Measurements from ENCODE around the gene ESPNL. TPM values are rescaled to one million over a fixed set of nuclear protein-coding genes. Genes with fewer than 3 reads are reported as not detected.

ESPNL gene
- total RNA-seq, 1 experiment from 2014 or later, result 1.1 TPM

GRCh38 chr2:238093181-238094140, 6.7 kb upstream of the ESPNL start:
- Mint-ChIP-seq H3K36me3 (peaks cover 18% of the 10 kb centered on the region), H3K27ac (peak overlapping the region; percentile 65; the same call in 1 of the 2 replicates), H3K4me1 (peaks cover 41% of the 10 kb centered on the region), H3K27me3 (ENCODE audit: low read depth) (no peaks in the 10 kb centered on the region), H3K9me3 (no peaks in the 10 kb centered on the region), H3K4me3 (no peak overlapping the region)
- DNase-seq (ENCODE audit: low spot score), result no peak
- ChIA-PET POLR2A (no interaction called here), CTCF (no interaction called here)
- ATAC-seq, result peak; percentile 2; the same call in 1 of the 2 replicates
- TF ChIP-seq ZBTB21 (CRISPR knock-in tag; IDR thresholded peaks at IDR 0.05; ENCODE audit: borderline replicate concordance) (no peak), FOXP1 (CRISPR knock-in tag; IDR thresholded peaks at IDR 0.05; ENCODE audit: borderline replicate concordance) (peak; percentile 25; the same call in 1 of the 2 replicates), MAX (CRISPR knock-in tag; IDR thresholded peaks at IDR 0.05) (peak; percentile 61; the same call in 1 of the 2 replicates)

- Mint-ChIP-seq H3K27me3 (ENCODE audit: low read depth) (no peaks in the 10 kb centered on the region), H3K4me1 (peaks cover 47% of the 10 kb centered on the region), H3K27ac (peak overlapping the region; percentile 53; the same call in 1 of the 2 replicates), H3K9me3 (no peaks in the 10 kb centered on the region), H3K36me3 (peaks cover 18% of the 10 kb centered on the region), H3K4me3 (no peak overlapping the region)
- ChIA-PET POLR2A (no interaction called here), CTCF (no interaction called here)
- no peak for DNase-seq (ENCODE audit: low spot score)
- ATAC-seq, result no peak
- TF ChIP-seq STAT6 (CRISPR knock-in tag; conservative IDR thresholded peaks at IDR 0.05; ENCODE audit: low read depth) (no peak), USF2 (CRISPR knock-in tag; IDR thresholded peaks at IDR 0.05) (no peak), USF1 (CRISPR knock-in tag; IDR thresholded peaks at IDR 0.05) (no peak), IRF1 (CRISPR knock-in tag; IDR thresholded peaks at IDR 0.05) (no peak), ZNF281 (CRISPR knock-in tag; IDR thresholded peaks at IDR 0.05) (no peak), NFYB (CRISPR knock-in tag; conservative IDR thresholded peaks at IDR 0.05; ENCODE audit: low read depth) (no peak), NFATC4 (CRISPR knock-in tag; IDR thresholded peaks at IDR 0.05) (no peak), SMAD4 (CRISPR knock-in tag; IDR thresholded peaks at IDR 0.05) (no peak), SP1 (CRISPR knock-in tag; conservative IDR thresholded peaks at IDR 0.05) (no peak), GRHL2 (CRISPR knock-in tag; IDR thresholded peaks at IDR 0.05; ENCODE audit: insufficient replicate concordance, severe bottlenecking) (no peak), ATF2 (CRISPR knock-in tag; IDR thresholded peaks at IDR 0.05; ENCODE audit: borderline replicate concordance, low read depth) (no peak), MLX (CRISPR knock-in tag; IDR thresholded peaks at IDR 0.05) (no peak), CBFB (CRISPR knock-in tag; IDR thresholded peaks at IDR 0.05; ENCODE audit: low read depth) (no peak), ZNF138 (CRISPR knock-in tag; conservative IDR thresholded peaks at IDR 0.05) (no peak)
- TF ChIP-seq, protein P1, sequence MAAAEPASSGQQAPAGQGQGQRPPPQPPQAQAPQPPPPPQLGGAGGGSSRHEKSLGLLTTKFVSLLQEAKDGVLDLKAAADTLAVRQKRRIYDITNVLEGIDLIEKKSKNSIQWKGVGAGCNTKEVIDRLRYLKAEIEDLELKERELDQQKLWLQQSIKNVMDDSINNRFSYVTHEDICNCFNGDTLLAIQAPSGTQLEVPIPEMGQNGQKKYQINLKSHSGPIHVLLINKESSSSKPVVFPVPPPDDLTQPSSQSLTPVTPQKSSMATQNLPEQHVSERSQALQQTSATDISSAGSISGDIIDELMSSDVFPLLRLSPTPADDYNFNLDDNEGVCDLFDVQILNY (CRISPR knock-in tag; IDR thresholded peaks at IDR 0.05), result no peak
These were observed 5.6 kb upstream of the ESPNL start for GRCh38 chr2:238094438-238095022.

Measured in WTC11 (cell line).